Measurements from ENCODE around the gene IL1RAPL2.
"Not testable (repeated sequence)": the region's sequence is repeated elsewhere in the genome, so short reads cannot be mapped to it uniquely, and the experiment has no call there.

IL1RAPL2 gene

DNA sequence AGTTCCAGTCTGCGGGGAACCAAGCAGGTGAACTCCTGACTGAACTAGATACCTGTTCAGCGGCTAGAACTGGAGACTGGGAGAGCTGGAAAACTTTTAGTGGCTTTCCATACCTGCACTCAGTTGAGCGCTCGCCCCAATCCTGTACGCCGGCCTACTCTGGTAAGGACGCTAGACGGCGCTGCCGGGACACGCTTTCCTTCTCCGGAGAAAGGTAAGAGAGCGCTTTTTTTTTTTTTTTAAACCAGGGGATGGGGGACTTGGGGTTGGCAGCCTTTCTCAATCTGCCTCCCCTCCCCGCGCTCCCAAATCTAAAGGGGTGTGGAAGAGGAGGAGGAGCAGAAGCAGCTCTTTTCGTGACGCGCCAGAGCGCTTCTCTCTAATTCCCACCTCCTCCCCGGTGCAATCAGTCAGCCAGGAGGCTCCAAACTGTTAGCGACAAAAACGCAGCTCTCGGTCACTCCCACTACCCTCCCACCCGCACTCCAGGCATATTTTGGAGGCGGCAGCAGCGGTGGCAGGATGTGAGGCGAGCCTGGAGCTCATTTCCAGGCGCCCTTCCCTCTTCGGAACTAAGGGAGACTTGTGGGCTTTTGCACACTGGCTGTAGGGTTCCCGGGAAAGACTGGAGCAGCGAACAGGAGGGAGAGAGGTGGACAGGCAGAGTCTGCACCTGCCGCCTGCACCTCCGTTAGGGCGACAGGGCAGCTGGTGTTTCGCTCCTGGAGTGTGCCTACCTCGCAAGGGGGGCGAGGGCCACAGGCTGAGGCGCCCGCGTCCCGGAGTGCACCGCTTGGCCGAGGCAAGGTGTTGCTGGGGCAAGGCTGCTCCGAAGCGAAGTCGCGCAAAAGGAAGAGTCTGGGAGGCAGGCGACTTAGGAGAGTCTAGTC, at the start of gene IL1RAPL2:
TSS of gene IL1RAPL2 (plus strand) at position 409 of the 890 bp plus-strand sequence.
- DNase-seq, result peak; percentile 7
- peaks cover 30% of the 10 kb centered on the region for H3K27me3 Mint-ChIP-seq
- H3K27ac Mint-ChIP-seq, result no peak within 1 kb of the TSS
- no peaks in the 10 kb centered on the region for H3K36me3 Mint-ChIP-seq (ENCODE audit: low read depth)
- no peaks in the 10 kb centered on the region for H3K9me3 Mint-ChIP-seq
- ATAC-seq, result no peak
- no peaks in the 10 kb centered on the region for H3K4me1 Mint-ChIP-seq
- no peak within 1 kb of the TSS for H3K4me3 Mint-ChIP-seq

DNA sequence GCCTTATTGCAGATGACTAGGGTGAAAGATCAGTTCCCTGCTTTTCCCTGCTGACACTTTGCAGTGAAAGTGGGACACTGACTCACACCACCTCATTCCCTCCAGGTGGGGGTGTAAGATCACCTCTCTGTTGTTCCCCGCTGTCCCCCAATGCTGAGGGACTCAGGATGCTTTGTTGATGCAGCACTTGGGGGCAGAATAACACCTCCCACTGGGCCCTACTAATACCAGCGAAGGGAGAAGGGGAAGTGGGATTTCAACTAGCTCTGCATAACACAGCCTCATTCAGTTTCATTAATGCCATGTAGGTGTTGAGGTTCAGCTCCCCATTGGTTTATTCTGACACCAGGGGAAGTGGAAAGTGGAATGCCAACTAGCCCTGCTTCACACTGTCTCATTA, 43.6 kb upstream of the IL1RAPL2 start:
- H3K4me3 Mint-ChIP-seq, result no peak overlapping the region
- DNase-seq, result no peak
- no peaks in the 10 kb centered on the region for H3K36me3 Mint-ChIP-seq (ENCODE audit: low read depth)
- H3K4me1 Mint-ChIP-seq, result no peaks in the 10 kb centered on the region
- H3K27me3 Mint-ChIP-seq, result peaks cover 5% of the 10 kb centered on the region
- peaks cover 6% of the 10 kb centered on the region for H3K9me3 Mint-ChIP-seq
- ATAC-seq, result no peak
- no peak overlapping the region for H3K27ac Mint-ChIP-seq

DNA sequence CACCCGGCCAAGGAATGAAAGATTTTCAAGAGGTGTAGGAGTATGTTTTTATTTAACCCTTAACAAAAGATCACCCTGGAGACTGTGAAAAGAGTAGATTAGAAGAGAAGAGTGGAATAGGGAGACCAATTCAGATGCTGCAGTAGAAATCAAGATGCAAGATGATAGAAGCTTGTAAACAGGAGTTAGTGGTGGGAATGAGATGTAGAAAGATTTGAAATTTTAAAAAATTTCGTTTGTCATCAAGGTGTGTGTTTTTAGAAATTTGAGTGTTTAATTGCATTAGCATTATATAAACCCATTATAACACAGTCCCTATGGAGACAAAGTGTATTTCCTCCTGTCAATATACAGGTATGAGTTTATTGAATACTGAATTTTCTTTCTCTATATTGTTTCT, 42.1 kb upstream of the IL1RAPL2 start:
- Mint-ChIP-seq H3K9me3 (peaks cover 6% of the 10 kb centered on the region), H3K36me3 (ENCODE audit: low read depth) (no peaks in the 10 kb centered on the region), H3K27me3 (peaks cover 5% of the 10 kb centered on the region), H3K4me1 (no peaks in the 10 kb centered on the region), H3K27ac (no peak overlapping the region), H3K4me3 (no peak overlapping the region)
- ATAC-seq (no peak), DNase-seq (no peak)

GRCh38 chrX:104539081-104539480, 26.9 kb upstream of the IL1RAPL2 start:
- H3K9me3 Mint-ChIP-seq, result no peaks in the 10 kb centered on the region
- ATAC-seq (no peak), DNase-seq (no peak)
- no peak overlapping the region for H3K27ac Mint-ChIP-seq
- H3K4me3 Mint-ChIP-seq, result no peak overlapping the region
- no peaks in the 10 kb centered on the region for H3K4me1 Mint-ChIP-seq
- no peaks in the 10 kb centered on the region for H3K36me3 Mint-ChIP-seq (ENCODE audit: low read depth)
- H3K27me3 Mint-ChIP-seq, result no peaks in the 10 kb centered on the region

- H3K4me1 Mint-ChIP-seq, result not testable (repeated sequence)
Measured at GRCh38 chrX:104542447-104542846, 23.6 kb upstream of the IL1RAPL2 start.

GRCh38 chrX:104564335-104564734, 1.7 kb upstream of the IL1RAPL2 start:
- Mint-ChIP-seq H3K4me3 (no peak overlapping the region), H3K36me3 (ENCODE audit: low read depth) (no peaks in the 10 kb centered on the region), H3K27me3 (peaks cover 23% of the 10 kb centered on the region), H3K4me1 (no peaks in the 10 kb centered on the region), H3K27ac (no peak overlapping the region), H3K9me3 (no peaks in the 10 kb centered on the region)
- ATAC-seq (no peak), DNase-seq (no peak)

More at GRCh38 chrX:104542447-104542846, 23.6 kb upstream of the IL1RAPL2 start:
- not testable (repeated sequence) for ATAC-seq; H3K27me3 Mint-ChIP-seq; DNase-seq; H3K4me3 Mint-ChIP-seq; H3K9me3 Mint-ChIP-seq; H3K36me3 Mint-ChIP-seq (ENCODE audit: low read depth); H3K27ac Mint-ChIP-seq

DNA sequence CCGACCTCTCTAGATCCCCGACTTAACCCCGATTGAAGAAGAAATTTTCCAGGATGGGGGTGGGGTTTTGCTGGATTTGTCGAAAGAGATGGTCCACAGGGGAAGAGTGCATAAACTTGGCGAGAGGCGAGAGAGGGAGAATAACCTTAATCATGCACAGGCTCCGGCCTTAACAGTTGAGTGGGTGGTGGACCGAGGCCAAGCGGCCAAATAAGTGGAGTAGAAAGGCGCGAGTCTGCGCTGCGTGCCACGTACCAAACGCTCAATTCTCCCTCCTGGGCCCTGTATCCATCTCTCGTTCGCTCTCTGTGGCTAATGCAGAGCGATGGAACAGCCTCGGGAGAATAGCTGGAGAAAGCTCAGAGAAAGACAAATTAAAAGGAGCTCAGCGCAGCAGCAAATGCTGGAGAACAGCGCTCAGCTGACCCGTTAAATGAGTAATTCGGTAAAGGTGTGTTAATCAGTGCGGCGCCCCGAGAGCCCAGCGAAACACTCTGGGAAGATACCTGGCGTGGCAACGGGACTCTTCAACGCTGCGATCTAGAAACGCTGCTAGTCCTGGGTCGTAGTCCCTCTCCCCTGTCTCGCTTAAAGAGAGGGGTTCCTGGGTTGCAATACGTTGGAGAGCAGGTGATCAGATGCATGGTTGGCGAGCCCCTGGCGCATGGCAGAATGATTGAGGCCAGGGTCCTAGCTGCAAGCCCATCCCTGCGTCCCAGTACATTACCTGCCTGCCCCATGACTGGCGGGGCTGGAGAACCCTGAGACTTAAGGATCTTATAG, 887 bp upstream of the IL1RAPL2 start:
- Mint-ChIP-seq H3K4me1 (no peaks in the 10 kb centered on the region), H3K36me3 (ENCODE audit: low read depth) (no peaks in the 10 kb centered on the region), H3K9me3 (no peaks in the 10 kb centered on the region), H3K27me3 (peaks cover 26% of the 10 kb centered on the region), H3K27ac (no peak overlapping the region), H3K4me3 (no peak overlapping the region)
- ATAC-seq, result no peak
- DNase-seq, result no peak

DNA sequence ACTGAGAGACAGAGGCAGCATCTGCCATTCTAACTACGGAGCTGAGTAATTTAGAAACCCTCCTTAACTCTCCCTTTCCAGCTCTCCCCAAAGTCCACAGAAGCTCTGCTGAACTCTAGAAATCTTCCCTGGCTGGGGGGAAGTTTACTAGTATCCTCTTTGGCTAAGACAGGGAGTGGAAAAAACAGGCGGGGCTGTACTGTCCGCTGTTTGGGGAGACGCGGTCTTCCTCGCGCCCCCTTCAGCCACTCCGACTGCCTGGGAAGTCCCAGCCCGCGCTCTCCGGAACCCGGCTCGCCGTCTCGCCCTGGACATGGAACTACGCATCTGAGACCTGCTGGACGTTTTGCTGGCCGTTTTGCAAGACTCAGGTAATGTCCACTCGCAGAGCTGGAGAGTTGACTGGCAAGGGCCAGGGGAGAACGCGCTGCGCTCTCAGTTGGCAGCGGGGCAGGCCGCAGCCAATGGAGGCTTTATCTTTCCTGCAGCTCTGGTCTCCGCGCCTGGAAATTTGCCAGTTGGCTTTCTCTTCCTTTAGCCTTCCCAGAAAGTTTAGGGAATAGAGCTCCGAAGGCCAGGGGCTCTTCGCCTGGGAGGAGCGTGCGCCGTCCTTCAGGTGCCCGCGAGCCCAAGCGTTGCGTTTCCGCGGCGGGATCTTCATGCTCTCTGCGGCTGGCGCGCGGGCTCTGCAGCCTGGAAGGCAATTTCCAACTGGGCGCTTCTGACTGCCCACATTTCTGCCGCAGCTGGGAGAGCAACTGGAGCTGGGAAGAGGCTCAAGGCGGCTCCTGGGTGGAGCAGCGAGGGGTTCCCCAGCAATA, 892 bp downstream of the IL1RAPL2 start:
- H3K9me3 Mint-ChIP-seq, result no peaks in the 10 kb centered on the region
- no peak overlapping the region for H3K27ac Mint-ChIP-seq
- H3K4me1 Mint-ChIP-seq, result no peaks in the 10 kb centered on the region
- no peaks in the 10 kb centered on the region for H3K36me3 Mint-ChIP-seq (ENCODE audit: low read depth)
- DNase-seq (no peak), ATAC-seq (no peak)
- peaks cover 30% of the 10 kb centered on the region for H3K27me3 Mint-ChIP-seq
- H3K4me3 Mint-ChIP-seq, result no peak overlapping the region

- ATAC-seq (no peak), DNase-seq (no peak)
- peaks cover 30% of the 10 kb centered on the region for H3K27me3 Mint-ChIP-seq
- no peaks in the 10 kb centered on the region for H3K4me1 Mint-ChIP-seq
- H3K9me3 Mint-ChIP-seq, result no peaks in the 10 kb centered on the region
- H3K4me3 Mint-ChIP-seq, result no peak overlapping the region
- H3K36me3 Mint-ChIP-seq (ENCODE audit: low read depth), result no peaks in the 10 kb centered on the region
- no peak overlapping the region for H3K27ac Mint-ChIP-seq
Measured at GRCh38 chrX:104567506-104567905, 1.5 kb downstream of the IL1RAPL2 start.

GRCh38 chrX:104568304-104568915, 2.4 kb downstream of the IL1RAPL2 start:
- no peaks in the 10 kb centered on the region for H3K9me3 Mint-ChIP-seq
- ATAC-seq (no peak), DNase-seq (no peak)
- no peaks in the 10 kb centered on the region for H3K4me1 Mint-ChIP-seq
- peaks cover 30% of the 10 kb centered on the region for H3K27me3 Mint-ChIP-seq
- no peaks in the 10 kb centered on the region for H3K36me3 Mint-ChIP-seq (ENCODE audit: low read depth)
- no peak overlapping the region for H3K4me3 Mint-ChIP-seq
- H3K27ac Mint-ChIP-seq, result no peak overlapping the region

DNA sequence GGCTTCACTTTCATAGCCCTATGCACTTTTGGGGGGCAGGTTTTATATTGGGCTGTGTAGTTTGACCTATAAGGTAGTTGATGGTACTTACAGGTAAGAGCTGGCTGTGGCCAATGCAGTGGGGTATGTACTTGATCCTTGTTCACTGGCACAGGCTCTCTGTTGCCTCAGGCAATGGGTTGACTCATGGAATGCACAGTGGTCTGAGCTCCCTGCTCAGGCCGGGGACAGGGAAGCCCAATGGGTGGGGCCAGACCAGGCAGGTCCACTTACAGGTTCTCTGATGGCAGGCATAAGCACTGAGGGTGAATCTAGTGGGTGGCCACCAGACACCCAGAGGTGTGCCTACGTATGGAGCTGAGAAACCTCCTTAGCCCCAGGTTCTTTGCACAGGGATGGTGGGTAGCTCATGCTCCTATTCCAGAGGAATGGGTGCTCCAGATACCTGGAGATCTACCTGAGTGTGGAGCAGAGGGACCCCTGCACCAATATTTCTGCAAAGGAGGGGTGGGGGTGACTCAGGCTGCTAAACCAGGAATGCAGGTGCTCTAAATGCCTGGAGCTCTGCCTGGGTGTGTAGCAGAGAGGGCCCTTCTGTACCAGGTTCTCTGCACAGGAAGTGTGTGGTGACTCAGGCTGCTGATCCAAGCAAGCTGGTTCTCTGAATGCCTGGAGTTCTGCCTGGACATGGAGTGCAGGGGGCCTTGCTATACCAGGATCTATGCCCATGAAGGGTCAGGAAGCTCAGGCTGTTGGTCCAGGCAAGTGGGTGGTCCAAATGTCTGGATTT, 52.3 kb downstream of the IL1RAPL2 start:
- Mint-ChIP-seq H3K36me3 (ENCODE audit: low read depth) (no peaks in the 10 kb centered on the region), H3K4me1 (no peaks in the 10 kb centered on the region), H3K27ac (no peak overlapping the region), H3K4me3 (no peak overlapping the region), H3K9me3 (no peaks in the 10 kb centered on the region), H3K27me3 (peaks cover 2% of the 10 kb centered on the region)
- no peak for ATAC-seq
- no peak for DNase-seq

DNA sequence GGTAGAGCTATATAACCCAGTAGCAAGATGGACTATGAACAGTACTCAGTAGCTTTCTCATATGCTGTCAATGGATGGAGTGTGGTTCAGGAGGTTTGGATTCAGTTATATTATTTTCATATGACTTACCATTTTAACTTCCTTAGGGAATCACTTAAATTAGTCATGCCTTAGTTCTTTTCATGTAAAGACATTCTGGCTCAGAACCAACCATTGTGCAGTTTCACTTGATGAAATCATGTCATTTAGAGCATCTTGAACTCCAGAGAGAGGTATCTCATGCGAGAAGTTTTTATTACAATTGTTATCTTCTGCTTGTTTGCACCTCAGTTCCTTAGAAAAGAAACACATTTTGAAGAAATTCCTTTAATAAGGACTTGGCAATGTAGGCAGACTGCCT, 55.8 kb downstream of the IL1RAPL2 start:
- Mint-ChIP-seq H3K9me3 (no peaks in the 10 kb centered on the region), H3K4me1 (no peaks in the 10 kb centered on the region), H3K4me3 (no peak overlapping the region), H3K27ac (no peak overlapping the region), H3K27me3 (no peaks in the 10 kb centered on the region), H3K36me3 (ENCODE audit: low read depth) (no peaks in the 10 kb centered on the region)
- DNase-seq, result no peak
- ATAC-seq, result no peak

GRCh38 chrX:104641176-104641575, 75.2 kb downstream of the IL1RAPL2 start:
- Mint-ChIP-seq H3K27me3 (no peaks in the 10 kb centered on the region), H3K36me3 (ENCODE audit: low read depth) (no peaks in the 10 kb centered on the region), H3K4me3 (no peak overlapping the region), H3K9me3 (peaks cover 3% of the 10 kb centered on the region), H3K27ac (no peak overlapping the region), H3K4me1 (no peaks in the 10 kb centered on the region)
- ATAC-seq (no peak), DNase-seq (no peak)
